ENCODE results near the gene GIMAP8.
A peak's percentile ranks its signal among the peaks of the same experiment; 100 is the strongest.

Gene GIMAP8

DNA sequence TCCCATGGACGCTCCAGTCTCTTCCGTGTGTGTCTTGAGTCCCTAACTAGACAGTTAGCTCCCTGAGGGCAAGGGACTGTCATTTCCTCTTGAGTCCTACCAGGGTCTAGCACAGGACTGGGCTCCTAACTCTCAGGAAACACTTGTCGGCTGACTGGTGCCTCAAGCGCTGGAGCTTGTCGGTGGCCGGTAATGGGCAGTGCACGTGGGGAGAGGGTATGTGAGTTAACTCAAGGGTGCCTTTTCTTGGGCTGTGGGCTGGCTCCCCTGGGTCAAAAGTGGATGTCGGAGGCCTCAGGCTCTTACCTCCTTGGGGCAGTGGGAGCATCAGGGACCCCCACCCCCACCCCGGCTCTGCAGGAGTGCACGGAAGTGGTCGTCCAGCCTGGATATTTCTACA is 38.4 kb upstream of the GIMAP8 start:
- DNase-seq = no peak

DNA sequence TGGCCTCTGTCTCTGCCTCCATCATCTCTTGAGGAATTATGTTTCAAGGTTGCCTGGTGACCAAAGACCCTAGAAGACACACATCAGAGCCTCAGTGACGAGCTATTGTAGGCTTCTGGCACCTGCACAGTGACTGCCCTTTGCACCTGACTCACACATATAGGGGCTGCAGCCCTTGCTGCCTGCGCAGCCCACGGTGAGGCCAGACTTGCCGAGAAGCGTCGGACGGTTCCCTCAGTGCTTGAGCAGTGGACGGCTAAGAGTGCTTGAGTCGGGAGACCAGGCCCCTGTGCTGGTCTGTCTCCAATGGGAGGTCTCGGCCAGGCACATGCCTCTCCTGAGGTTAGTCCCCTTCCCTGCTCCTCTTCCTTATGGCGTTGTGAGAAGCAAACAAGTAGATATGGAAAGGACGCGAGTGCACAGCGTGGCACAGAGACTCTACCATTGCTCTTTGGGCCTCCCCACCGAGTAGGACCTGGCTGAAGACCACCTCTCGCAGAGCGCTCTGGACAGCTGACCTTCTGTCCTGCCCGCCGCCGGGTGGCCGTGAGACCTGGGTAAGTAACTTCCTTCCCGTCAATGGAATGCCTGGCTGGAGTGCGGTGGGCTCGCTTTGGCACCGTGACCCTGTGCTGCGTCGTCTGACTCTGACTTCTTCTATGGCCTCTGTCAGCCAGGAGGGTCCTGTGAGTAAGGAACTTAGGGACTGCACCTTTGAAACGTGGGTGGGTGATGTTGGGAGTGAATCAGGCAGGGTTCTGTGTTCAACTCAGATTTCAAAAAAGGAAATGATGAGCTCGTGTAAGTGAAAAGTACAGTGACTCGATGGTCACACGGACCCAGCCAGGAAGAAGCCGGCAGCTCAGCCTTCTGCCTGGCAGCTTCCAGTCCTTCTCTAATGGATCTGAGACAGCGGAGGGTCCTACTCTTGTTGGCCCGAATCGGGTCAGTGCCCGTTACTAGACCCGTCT is 37.6 kb upstream of the GIMAP8 start:
- no peak for DNase-seq

DNA sequence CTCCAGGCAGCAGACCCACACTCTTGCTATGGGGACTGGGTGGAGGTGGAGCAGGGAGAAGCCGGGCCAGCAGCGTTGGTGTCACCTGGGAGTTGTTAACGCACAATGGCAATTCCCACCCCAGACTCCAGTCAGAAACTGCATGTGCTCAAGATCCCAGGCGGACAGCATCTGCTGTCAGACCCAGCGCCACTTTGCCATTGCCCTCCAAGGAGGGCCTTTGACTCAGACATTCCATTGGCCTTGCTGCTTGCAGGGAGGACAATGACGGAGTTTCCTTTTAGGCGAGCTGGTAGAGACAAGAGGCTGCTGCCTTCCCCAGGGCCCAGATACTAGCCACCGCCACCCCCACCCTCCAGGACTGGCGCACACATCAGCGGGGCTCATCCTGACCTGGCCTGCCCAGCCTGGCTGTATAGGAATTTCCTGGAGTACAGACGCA is 36.8 kb upstream of the GIMAP8 start:
- no peak for DNase-seq

DNA sequence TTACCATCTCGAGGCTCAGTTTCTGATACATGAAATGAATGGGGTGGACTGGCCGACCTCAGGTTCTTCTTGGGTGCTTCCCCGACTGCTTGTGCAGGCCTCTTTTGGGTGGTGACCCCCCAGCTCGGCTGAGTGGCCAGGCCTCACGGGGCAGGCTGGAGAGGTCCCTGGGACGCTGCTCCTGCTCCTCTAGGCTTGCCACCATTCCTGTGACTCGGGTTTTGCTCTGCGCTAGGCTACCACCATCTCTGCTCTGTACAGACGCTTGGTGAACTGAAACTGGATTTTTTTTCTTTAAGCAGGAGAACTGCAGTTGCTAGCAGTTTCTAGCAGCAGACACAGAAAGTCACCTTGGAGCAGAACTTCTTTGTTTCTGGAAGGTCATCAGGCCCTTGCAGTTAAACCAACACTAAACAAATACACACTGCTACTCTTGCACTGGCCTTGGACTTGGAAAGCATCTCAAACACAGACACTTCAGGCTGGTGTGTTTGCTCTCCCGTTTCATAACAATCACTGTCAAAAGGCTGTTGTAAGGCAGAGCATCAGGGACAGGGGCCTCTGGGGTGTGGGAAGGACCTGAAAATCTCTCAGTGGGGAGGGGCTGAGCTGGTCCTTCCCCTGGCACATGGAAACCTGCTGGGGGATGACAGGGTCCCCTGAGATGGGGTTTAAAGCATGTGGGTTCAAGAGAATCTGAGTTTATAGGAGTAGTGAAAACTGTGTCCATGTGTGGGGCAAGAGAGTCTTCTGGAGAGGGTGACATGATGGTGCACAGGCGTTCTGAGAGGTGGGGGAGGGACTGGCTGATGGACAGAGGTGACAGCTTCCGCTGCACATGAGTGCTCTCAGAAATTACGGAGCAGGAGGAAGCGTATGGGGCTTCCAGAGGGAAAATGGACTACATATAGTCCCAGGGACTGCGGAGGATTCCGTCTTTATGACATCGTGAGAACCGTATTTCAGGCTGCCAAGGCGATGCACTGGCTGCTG is 35.0 kb upstream of the GIMAP8 start:
- no peak for DNase-seq

DNA sequence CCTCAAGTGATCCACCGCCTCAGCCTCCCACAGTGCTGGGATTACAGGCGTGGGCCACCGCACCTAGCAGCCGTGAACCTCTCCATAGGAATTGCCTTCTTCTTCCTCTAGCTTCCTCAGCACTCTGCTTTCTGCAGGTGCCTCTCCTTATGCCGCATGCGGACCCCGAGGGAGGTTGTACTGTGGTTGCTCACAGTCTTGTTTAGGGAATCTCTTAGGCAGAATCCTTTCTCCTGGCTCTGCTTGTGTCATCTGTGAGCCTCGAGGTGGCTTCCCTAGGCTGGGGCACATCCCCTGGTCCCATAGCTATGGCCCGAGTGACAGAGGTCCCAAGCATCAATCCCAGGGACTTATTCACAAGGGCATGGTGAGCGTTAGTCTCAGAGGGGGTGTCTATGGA is 33.2 kb upstream of the GIMAP8 start:
- DNase-seq = no peak

DNA sequence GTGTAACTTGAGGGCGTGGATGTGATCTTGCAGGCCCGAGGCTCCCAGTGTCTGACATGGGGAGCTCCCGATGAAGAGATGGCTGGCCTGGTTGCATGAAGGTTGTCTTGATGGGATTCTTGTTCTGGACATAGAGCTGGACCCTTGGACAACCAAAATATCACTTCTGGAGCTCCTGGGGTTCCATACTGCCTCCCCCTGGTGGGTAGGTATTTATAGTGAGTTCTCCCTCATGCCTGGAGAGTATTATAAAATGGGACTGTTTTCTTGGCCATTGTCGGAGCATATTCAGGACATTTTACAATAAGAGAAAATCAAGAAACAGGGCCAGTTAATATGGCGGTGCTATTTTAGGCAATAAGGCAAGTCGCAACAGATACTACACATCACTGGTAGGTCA is 32.6 kb upstream of the GIMAP8 start:
- DNase-seq = no peak

DNA sequence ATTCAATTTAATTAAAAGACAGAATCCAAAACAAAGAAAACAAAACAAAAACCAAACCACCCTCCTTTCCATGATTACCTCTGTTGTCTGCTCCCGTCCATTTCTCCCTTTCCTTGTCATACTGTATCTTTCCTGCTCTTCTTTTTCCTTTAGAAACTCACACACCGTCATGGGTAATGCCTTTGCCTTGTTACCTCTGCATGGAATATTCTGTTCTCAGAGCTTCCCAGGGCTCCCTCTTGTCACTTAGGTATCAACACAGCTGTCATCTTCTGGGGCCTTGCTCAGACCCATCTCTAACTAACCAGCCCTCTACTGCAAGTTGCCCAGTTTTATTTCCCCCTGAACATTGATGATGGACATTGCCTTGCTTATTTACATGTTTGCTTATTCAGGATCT is 30.2 kb upstream of the GIMAP8 start:
- DNase-seq = no peak

DNA sequence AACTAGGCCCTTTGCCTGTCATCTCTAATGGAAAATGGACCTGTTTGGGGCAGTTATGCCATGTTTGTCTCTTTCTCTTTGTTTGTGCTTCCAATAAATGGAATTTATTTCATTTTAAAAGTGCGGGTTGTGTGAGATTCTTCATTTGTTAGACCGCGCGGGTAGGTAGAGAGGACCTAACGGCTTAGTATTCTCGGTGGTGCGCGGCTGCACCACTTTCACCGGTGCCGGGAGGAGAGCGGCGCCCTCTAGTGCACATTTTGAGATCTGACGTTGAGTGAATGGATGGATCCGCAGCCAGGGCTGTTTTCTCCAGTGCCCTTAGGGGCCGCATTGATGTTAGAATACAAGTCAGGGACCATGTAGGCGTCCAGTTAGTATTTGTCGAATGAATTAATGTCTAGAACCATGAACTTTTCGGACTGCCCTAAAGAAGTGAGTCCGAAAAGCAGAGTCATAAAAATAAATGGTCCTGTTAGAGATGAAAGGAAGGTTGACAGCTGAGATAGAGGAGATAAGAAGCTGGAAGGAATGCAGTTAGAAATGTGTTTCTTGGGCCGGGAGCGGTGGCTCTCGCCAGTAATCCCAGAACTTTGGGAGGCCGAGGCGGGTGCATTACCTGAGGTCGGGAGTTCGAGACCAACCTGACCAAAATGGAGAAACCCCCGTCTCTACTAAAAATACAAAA is 29.3 kb upstream of the GIMAP8 start:
- DNase-seq = peak; percentile 77

DNA sequence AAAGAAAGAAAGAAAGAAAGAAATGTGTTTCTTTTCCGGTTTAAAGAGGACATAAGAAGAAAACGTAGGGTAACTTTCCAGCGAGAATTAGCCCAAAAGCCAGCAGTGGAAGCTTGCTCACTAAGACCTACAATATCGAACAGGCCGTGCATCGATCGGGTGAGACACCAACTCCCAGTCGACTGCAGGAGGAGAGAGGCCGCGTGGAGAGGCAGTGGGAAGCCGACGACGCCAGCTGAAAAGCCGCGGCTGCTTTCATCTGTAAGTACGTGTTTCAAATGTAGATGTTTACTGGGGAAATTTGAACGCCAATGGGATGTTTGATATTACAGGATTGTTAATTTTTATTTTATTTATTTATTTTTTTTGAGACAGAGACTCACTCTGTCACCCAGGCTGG is 28.6 kb upstream of the GIMAP8 start:
- DNase-seq = no peak

DNA sequence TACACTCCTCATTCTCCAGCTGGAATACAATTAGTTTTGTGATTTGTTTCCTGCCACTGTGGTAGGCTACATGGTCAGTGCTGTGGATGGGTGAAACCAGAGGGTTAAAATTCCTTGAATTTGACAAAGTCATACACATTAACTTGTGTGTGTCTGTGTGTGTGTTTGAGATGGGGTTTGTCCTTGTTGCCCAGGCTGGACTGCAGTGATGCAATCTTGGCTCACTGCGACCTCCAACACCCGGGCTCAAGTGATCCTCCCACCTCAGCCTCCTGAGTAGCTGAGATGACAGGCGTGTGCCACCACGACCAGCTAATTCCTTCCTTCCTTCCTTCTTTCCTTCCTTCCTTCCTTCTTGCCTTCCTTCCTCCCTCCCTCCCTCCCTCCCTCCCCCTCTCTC is 24.8 kb upstream of the GIMAP8 start:
- DNase-seq = no peak

DNA sequence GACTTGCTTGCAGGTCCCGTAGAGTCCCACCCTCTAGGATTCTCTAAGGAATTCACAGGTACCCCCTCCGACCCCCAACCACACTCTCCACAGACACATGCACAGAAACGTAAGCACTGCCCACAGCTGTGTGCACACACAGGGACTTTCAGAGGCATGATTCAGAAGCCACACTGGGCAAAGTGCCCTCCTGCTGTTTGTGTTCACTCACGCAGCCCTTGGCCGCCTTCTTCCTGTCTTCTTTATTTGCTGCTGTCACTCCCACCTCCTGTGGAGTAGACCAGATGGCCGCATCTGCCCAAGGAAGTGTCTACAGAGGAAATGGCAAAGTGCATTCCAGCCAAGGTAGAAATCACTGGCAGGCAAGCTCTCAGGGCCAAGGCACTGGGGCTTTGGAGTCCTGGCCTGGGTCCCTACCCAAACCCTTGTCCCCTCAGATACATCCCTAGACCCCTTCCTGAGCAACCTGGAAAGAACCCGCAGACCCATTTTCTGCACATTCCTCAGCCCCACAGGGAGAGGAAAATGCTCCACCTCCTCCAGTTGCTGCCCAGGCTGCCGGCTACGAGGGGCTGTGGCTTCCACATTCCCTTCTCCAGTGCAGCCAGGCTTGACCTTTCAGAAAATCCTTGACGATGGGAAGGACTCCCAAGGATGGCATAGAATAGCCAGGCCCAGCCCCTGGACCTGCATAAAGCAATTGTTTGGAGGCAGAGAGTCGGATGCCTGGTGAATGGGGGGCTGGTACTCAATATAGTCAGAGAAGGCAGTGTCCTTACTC is 21.6 kb upstream of the GIMAP8 start:
- no peak for DNase-seq

DNA sequence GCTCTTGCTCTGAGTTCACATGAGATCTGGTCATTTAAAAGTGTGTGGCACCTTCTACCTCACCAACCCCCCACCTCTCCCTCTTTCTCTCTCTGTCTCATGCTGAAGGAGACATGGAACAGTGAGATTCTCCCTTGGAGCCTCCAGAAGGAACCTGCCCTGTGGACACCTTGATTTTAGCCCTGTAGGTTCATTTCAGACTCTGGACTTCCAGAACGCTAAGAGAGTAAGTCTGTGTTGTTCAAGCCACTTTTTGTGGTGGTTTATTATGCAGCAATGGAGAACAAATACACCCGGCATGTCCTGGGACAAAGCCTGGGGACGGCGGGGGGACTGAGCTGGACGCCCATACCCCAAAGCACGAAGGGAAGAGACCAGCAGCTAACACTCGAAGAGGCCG is 20.7 kb upstream of the GIMAP8 start:
- DNase-seq = no peak

DNA sequence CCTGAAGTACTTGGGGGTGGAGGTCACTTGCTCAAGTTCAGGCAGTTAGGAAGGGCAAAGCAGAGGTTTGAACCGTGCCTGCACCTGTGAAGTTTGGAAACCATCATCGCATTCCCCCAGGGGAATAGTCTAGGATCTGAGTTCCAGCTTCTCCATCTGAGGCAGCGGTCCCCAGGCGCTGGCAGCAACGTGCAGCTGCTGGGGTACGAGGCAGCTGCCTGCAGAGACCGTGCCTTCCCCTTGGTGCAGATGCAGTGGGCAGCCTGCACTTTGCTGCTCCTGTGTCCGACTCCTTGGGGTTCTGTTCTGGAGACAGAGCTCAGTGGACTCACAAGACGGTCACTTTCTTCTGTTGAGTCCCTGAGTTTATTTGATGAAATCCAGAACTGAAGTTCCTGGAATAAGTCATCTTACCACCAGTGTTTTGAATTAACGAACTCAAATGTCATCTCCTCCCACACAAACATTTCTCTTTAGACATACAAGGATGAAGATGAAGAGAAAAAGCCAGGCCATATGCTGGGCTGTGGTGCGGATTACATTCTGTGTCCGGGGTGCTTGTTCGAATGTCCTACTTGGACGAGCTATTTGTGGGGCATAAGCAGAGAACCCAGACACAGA is 19.9 kb upstream of the GIMAP8 start:
- DNase-seq = no peak

DNA sequence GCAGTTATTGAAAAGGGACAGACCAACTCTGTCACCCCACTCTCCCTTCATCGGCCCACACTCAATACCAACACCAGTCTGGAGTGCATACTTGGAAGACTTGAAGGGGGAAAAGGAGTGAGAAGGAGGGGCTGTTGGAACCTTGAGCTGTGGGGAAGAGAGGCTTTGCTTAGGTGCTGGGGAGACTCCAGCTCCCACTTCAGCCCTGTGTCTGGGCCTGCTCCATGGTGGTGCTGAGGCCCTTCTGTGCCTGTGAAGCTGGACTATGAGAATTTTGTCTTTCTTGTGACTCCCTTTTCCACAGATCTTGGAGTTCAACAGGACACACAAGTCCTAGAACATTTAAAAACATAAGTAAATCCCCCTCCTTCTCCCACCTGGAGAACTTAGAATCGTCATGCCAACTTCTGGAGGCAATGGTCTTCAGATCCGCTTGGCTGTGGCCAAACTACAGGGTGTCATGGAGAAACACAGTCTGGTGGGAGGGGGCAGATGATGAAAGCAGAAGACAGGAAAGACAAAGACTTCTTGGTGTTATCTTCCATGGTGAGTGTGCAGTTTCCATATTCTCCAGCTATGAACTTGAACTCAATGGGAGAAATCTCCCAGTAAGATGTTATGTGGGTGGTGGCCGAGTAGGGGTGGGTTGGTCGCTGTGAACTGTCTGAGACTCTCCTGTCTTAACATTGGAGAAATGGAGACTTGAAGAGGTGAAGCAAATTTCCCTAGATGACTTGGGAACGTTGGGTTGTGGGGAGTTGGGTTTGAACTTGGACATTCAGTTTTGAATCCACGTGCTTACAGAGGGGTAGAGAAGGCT is 18.4 kb upstream of the GIMAP8 start:
- no peak for DNase-seq

DNA sequence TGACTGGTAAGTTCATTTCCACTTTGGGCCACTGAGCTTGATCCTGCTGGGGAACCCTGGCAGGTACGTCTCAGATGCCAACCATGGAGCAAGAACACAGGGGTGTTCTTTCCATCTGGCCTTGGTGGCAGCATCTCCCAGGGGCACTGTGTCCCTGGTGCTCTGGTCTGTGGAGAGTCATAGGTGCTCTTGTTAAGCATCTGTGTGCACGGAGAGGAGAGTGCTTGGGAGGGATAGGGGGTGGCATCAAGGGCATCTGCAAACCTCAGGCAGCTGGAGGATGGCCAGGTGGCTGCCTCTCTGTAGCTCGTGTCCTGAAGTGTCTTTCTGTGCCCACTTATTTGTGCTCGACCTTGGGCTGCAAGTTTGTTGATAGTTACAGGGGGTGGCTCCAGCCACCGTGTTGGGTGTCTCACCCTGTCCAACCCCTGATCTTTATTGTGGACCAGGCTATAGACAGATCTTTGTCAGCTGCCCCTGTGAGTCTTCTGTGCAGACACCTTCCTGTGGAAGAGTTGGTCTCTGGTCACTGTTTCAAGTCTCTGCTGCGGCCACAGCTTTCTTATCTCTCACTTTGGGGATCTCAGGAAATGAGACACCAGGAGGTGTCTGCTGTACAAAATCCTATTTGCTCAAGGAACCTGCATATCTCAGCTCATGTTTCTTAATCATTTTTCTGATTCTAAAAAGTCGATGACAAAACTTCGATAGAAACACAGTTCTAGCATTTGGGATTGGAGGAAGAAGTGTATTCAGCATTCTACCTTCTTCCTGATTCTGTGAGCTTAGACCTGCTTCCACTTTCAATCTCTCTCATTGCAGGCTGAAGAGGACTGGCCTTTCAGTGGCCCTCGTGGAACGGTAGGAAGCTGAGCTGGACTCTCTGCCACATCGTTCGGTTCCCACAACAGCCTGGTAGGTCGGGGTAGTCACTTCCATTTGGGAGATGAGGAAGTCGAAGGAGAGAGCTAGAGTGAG is 17.2 kb upstream of the GIMAP8 start:
- no peak for DNase-seq

DNA sequence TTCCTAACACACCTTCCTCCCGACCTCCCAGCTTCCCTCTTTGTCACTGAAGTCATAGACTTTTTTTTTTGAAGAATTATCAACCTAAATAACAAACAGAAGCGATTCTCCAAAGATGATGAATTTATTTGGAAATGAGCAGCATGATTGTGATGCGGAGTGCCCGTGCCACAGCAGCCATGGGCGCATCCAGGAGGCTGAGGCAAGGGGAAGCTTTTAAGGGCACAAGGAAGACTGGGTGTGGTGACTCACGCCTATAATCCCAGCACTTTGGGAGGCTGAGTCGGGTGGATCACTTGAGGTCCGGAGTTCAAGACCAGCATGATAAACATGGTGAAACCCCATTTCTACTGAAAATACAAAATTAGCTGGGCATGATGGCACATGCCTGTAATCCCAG is 16.2 kb upstream of the GIMAP8 start:
- no peak for DNase-seq

DNA sequence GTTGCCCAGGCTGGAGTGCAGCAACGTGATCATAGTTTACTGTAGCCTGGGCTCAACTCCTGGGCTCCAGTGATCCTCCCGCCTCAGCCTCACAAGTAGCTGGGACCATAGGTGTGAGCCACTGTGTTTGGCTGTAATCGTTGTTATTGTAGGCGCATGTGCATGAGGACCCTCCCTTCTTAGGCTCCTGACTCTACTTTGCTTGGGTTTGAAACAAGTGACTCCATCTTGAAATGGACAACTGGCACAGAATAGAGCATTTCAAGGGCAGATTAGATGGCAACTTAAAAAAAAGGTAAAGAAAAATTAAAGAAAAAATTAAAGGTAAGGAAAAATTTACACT is 15.4 kb upstream of the GIMAP8 start:
- no peak for DNase-seq

DNA sequence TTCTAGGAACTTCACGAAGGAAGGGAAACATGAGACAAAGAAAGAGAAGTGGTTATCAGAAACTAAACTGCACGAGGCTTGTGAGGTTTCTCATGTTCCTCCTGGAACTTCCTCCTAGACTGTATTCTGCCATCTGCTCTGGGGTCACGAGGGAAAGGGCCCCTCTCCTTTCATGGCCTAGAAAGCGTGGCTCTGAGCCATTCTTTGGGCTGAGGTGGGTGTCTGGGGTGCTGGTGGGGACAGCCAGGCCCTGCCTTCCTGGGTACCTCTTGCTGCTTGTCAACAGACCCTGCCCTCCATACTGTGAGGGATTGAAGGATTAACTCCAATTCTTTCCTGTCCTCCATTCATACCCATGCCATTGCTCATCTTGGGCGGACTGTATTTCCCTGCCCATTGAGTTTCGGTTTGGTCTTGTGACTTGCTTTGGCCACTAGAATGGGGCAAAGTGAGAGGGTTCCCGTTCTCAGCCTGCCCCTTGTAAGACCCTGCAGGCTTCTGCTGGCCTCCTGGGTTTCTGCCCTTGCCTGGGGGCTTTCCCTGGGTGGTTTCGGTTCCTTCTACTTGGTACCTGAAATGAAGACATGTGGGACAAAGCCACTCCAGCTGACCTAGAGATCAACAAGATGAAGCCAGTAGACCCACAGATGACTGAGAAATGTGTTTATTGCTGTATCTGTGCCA is 14.9 kb upstream of the GIMAP8 start:
- DNase-seq = no peak

DNA sequence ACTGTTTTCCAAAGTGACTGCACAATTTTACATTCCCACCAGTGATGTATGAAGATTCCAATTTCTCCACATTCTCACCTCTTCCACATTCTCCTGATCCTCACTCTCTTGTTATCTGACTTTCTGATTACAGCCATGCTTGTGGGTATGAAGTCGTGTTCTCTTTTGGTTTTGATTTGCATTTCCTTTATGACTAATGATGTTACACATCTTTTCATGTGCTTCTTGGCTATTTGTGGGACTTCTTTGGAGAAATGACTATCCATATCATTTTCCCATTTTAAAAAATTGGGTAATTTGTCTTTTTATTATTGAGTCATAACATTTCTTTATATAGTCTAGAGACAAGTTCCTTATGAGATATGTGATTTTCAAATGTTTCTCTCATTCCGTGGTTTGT is 10.5 kb upstream of the GIMAP8 start:
- DNase-seq = no peak
